ENCODE data around the gene ALK.
"Not testable (repeated sequence)": the region's sequence is repeated elsewhere in the genome, so short reads cannot be mapped to it uniquely, and the experiment has no call there.

The ALK gene

DNA sequence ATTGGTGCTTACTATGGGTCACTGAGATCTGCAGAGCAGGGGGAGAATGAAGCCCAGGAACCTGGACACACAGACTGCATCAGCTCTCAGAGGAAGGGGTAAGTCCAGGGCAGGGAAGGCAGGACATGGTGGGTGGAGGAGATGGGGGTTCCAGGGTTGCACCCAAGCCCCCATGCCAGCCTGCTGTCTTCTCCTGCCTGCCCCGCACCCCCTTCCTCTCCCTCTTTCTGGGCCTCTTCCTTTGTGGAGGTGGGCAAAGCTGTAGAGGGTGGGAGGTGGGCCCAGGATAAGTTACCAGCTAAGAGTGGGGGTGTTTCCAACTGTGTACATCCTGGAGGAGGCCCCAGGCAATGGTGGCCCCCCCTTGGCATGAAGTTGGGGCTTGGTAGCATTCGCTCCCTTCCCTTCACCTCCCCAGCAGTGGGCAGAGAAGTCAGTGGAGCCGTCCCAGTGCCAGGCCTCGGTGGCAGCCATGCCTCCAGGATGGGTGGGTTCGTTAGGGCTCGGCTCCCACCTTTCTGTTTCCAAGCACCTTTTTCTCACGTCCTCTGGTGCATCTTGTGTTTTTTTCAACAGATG, 674.0 kb downstream of the ALK start:
- Histone ChIP-seq H3K9me3 (ENCODE audit: insufficient read depth, low read length) (no peaks in the 10 kb centered on the region), H3K4me3 (ENCODE audit: insufficient read length, low read depth) (no peak overlapping the region), H3K36me3 (ENCODE audit: insufficient read depth, insufficient read length, low read length) (no peaks in the 10 kb centered on the region), H3K27me3 (ENCODE audit: insufficient read depth, insufficient read length) (no peaks in the 10 kb centered on the region), H3K4me1 (ENCODE audit: insufficient read depth, insufficient read length) (no peaks in the 10 kb centered on the region), H3K9ac (ENCODE audit: insufficient read length, low read depth) (no peak overlapping the region)
- no peak for DNase-seq (ENCODE audit: low read depth, low spot score)
- TF ChIP-seq SUZ12 (IDR thresholded peaks at IDR 0.05; ENCODE audit: extremely low read depth, insufficient read depth, insufficient read length) (no peak), YY1 (IDR thresholded peaks at IDR 0.05; ENCODE audit: insufficient read depth, insufficient read length) (no peak), ZNF274 (IDR thresholded peaks at IDR 0.05; ENCODE audit: low read depth, low read length) (no peak)

DNA sequence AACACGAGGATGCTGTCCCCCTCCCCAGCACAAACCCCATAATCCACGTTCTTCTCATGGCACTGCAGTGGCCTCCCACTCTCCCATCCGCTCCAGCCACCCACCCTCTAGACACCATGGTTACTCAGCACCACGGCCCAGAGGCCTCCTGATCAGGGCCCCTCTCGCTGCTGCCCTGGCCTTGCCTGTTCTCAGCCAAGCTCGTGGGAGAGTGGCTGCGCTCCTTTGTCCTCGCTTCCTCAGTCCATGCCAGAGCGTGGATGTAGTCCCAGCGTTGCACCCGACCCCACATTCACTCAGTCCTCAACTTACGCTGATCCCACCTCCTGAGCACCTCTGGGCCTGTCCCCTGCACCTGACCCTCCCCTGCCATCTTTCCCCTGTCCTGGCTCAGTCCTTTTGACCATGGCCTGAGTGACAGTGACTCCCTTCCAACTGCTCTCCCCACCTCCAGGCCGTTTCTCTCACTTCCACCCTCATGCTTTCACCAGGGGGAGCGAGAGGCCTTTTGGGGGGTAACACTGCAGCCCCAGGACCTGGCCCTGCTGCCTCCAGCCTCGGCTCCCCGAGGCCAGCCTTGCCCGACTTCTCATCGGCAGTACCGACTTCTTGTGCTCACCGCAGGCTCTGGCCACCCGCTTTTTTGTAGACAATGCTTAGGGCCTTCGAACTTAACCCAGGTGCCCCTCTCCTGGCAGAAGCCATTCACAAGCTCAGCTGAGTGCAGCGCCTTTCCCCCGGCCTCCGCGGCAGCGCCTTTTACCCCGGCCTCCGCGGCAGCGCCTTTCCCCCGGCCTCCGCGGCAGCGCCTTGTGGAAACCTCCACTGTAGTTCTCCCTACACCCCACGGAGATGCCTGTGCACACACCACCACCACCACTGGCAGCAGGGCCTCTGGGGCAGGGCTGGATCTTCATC, 674.7 kb downstream of the ALK start:
- no peak for DNase-seq (ENCODE audit: low read depth, low spot score)
- no peaks in the 10 kb centered on the region for H3K4me1 ChIP-seq (ENCODE audit: insufficient read depth, insufficient read length)
- no peaks in the 10 kb centered on the region for H3K9me3 ChIP-seq (ENCODE audit: insufficient read depth, low read length)

DNA sequence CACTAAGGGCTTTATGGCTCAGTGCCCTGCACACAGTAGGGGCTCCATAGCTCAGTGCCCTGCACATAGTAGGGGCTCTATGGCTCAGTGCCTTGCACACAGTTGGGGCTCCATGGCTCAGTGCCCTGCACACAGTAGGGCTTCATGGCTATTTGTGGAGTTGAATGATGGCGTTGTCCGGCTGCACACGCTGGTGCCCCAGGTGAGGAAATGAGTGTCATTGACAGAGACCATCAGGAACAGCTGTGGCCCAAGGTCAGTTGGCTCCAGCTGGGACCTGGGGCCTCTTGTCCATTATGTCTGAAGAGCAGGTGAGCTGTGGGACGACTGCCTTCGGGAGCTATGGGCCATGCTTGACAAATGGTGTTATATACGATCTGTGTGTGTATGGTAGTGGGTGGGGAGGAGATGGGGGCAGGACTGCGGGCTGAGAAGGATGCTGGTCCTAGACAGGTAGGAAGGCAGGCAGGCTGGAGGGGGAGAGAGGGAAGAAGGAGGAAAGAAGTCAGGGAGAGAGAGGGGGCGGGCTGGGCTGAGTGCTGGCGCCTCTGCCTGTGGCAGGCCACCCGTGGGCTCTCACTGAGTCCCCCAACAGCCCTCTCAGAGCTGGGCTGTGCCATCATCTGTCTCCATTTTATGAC, 675.5 kb downstream of the ALK start:
- no peak overlapping the region for H3K4me3 ChIP-seq (ENCODE audit: insufficient read length, low read depth)
- no peaks in the 10 kb centered on the region for H3K4me1 ChIP-seq (ENCODE audit: insufficient read depth, insufficient read length)
- no peak for DNase-seq (ENCODE audit: low read depth, low spot score)
- TF ChIP-seq ZNF274 (IDR thresholded peaks at IDR 0.05; ENCODE audit: low read depth, low read length) (no peak), YY1 (IDR thresholded peaks at IDR 0.05; ENCODE audit: insufficient read depth, insufficient read length) (no peak), SUZ12 (IDR thresholded peaks at IDR 0.05; ENCODE audit: extremely low read depth, insufficient read depth, insufficient read length) (no peak)
- H3K9me3 ChIP-seq (ENCODE audit: insufficient read depth, low read length) = no peaks in the 10 kb centered on the region
- H3K36me3 ChIP-seq (ENCODE audit: insufficient read depth, insufficient read length, low read length) = no peaks in the 10 kb centered on the region
- H3K9ac ChIP-seq (ENCODE audit: insufficient read length, low read depth) = no peak overlapping the region
- H3K27me3 ChIP-seq (ENCODE audit: insufficient read depth, insufficient read length) = no peaks in the 10 kb centered on the region

More for the DNA sequence above, 674.7 kb downstream of the ALK start:
- TF ChIP-seq SUZ12 (IDR thresholded peaks at IDR 0.05; ENCODE audit: extremely low read depth, insufficient read depth, insufficient read length) (no peak), YY1 (IDR thresholded peaks at IDR 0.05; ENCODE audit: insufficient read depth, insufficient read length) (no peak), ZNF274 (IDR thresholded peaks at IDR 0.05; ENCODE audit: low read depth, low read length) (no peak)
- Histone ChIP-seq H3K36me3 (ENCODE audit: insufficient read depth, insufficient read length, low read length) (no peaks in the 10 kb centered on the region), H3K4me3 (ENCODE audit: insufficient read length, low read depth) (no peak overlapping the region), H3K9ac (ENCODE audit: insufficient read length, low read depth) (no peak overlapping the region), H3K27me3 (ENCODE audit: insufficient read depth, insufficient read length) (no peaks in the 10 kb centered on the region)

DNA sequence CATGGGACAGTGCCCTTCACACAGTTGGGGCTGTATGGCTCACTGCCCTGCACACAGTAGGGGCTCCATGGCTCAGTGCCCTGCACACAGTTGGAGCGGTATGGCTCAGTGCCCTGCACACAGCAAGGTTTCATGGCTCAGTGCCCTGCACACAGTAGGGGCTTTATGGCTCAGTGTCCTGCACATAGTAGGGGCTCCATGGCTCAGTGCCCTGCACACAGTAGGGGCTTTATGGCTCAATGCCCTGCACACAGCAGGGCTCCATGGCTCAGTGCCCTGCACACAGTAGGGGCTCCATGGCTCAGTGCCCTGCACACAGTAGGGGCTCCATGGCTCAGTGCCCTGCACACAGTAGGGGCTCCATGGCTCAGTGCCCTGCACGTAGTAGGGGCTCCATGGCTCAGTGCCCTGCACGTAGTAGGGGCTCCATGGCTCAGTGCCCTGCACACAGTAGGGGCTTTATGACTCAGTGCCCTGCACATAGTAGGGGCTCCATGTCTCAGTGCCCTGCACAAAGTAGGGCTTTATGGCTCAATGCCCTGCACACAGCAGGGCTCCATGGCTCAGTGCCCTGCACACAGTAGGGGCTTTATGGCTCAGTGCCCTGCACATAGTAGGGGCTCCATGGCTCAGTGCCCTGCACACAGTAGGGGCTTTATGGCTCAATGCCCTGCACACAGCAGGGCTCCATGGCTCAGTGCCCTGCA, 676.2 kb downstream of the ALK start:
- H3K9ac ChIP-seq (ENCODE audit: insufficient read length, low read depth); H3K9me3 ChIP-seq (ENCODE audit: insufficient read depth, low read length); H3K4me1 ChIP-seq (ENCODE audit: insufficient read depth, insufficient read length); H3K36me3 ChIP-seq (ENCODE audit: insufficient read depth, insufficient read length, low read length); H3K27me3 ChIP-seq (ENCODE audit: insufficient read depth, insufficient read length); H3K4me3 ChIP-seq (ENCODE audit: insufficient read length, low read depth); DNase-seq (ENCODE audit: low read depth, low spot score): not testable (repeated sequence)

DNA sequence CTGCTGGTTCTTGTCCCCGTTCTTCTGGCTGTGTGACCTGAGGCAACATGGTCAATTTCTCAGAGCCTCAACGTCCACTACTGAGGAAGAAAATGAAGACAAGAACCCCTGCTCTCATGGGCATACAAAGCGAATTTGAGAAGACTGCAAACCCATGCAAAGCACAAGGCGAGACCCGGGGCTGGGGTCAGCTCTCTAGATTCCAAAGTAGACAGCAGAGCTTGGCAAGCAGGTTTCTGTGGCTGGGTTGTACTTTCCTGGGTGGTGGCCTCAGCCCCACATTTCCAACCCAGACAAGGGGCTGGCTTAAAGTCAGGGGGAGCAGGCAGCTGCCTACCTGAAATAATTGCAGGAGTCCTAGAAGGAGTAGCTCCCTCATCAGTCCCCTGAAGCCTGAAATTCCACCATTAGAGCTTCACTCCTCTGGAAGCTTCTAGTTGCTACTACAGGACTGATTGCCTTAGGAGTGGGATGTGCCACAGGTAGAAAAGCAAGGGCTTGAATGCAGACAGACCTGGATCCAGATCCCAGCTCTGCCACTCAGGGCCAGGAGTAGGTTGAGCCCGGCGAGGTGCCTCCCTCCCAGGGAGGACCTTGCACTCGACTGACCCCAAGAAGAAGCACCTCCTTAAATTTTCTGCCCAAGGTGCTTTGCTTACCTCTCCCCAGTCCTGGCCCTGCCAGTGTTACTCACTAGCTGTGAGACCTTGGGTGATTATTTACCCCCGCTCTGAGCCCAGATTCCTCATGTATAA, 678.6 kb downstream of the ALK start:
- TF ChIP-seq ZNF274 (IDR thresholded peaks at IDR 0.05; ENCODE audit: low read depth, low read length) = no peak
- TF ChIP-seq SUZ12 (IDR thresholded peaks at IDR 0.05; ENCODE audit: extremely low read depth, insufficient read depth, insufficient read length) = no peak
- no peak for TF ChIP-seq YY1 (IDR thresholded peaks at IDR 0.05; ENCODE audit: insufficient read depth, insufficient read length)
- H3K36me3 ChIP-seq (ENCODE audit: insufficient read depth, insufficient read length, low read length) = no peaks in the 10 kb centered on the region
- no peaks in the 10 kb centered on the region for H3K27me3 ChIP-seq (ENCODE audit: insufficient read depth, insufficient read length)
- H3K9me3 ChIP-seq (ENCODE audit: insufficient read depth, low read length) = no peaks in the 10 kb centered on the region
- no peak for DNase-seq (ENCODE audit: low read depth, low spot score)
- no peak overlapping the region for H3K9ac ChIP-seq (ENCODE audit: insufficient read length, low read depth)
- peaks cover 2% of the 10 kb centered on the region for H3K4me1 ChIP-seq (ENCODE audit: insufficient read depth, insufficient read length)
- H3K4me3 ChIP-seq (ENCODE audit: insufficient read length, low read depth) = no peak overlapping the region

DNA sequence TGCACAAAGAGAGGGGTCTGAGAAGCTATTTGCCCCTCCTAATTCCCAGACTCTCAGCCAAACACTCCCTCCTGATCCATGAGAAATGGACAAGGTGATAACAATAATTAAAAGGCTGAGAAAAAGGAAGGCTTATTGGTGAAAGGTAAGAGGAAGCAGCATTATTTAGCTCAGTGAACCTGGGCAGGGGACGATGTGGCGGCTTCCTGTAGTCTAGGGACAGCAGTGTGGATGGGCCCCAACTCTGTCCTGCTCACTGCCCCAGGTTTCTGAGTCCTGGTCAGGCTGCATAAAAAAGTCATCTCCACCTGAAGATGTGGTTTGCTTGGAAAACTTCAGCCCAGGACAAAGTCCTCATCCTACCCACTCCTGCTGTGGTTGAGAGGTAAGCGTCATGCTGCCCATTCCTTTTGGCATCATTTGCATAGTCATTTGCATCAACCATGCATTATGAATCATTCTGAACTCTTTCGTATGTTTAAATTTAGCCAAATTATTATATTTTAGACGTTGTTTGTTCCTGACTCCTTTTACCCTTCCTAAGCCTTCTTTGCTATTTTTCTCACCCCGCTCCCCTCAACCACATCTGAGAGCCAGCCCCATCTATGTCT, 679.3 kb downstream of the ALK start:
- no peaks in the 10 kb centered on the region for H3K36me3 ChIP-seq (ENCODE audit: insufficient read depth, insufficient read length, low read length)
- no peak overlapping the region for H3K9ac ChIP-seq (ENCODE audit: insufficient read length, low read depth)
- no peaks in the 10 kb centered on the region for H3K27me3 ChIP-seq (ENCODE audit: insufficient read depth, insufficient read length)
- no peaks in the 10 kb centered on the region for H3K9me3 ChIP-seq (ENCODE audit: insufficient read depth, low read length)
- peaks cover 2% of the 10 kb centered on the region for H3K4me1 ChIP-seq (ENCODE audit: insufficient read depth, insufficient read length)
- no peak for DNase-seq (ENCODE audit: low read depth, low spot score)
- no peak overlapping the region for H3K4me3 ChIP-seq (ENCODE audit: insufficient read length, low read depth)
- TF ChIP-seq ZNF274 (IDR thresholded peaks at IDR 0.05; ENCODE audit: low read depth, low read length) = no peak
- TF ChIP-seq YY1 (IDR thresholded peaks at IDR 0.05; ENCODE audit: insufficient read depth, insufficient read length) = no peak
- no peak for TF ChIP-seq SUZ12 (IDR thresholded peaks at IDR 0.05; ENCODE audit: extremely low read depth, insufficient read depth, insufficient read length)

Measured in NT2/D1 (cell line).